Body of pancreas (tissue), 4 donors: ENCODE data around the gene LIN7A. TPM values are rescaled to one million over a fixed set of nuclear protein-coding genes. Genes with fewer than 3 reads are reported as not detected.
"Not testable (repeated sequence)": the region's sequence is repeated elsewhere in the genome, so short reads cannot be mapped to it uniquely, and the experiment has no call there.

ENCODE experiments used
- ATAC-seq: fragments of 150-250 bp; one replicate; pipeline ENCODE4 v1.9.1; 2016
- DNase-seq, 4 donors: peaks; one replicate each; pipeline ENCODE4 v3.0.0-alpha.2; 2019
- H3K27ac ChIP-seq, 4 donors: fragments of 200-600 bp; sonication (generic); 1 replicate in 3 of 4; 2 replicates in 1 of 4; pipeline versions ENCODE4 v1.5.1 to v1.6.1; 2016 to 2019; ENCODE audit warnings: mild to moderate bottlenecking in 1 of 4, mixed read lengths in 1 of 4, moderate library complexity in 1 of 4
- H3K27me3 ChIP-seq, 2 donors: fragments of 200-600 bp; sonication (generic); one replicate each; pipeline ENCODE4 v1.6.0; 2016; ENCODE audit warnings: mild to moderate bottlenecking in 1 of 2
- H3K36me3 ChIP-seq, 2 donors: fragments of 200-600 bp; sonication (generic); replicated peaks in 1 of 2; 2 replicates each; pipeline ENCODE4 v1.5.1; 2016; ENCODE audit warnings: low read depth in 2 of 2; ENCODE audit not compliant: insufficient read depth in 1 of 2
- H3K4me1 ChIP-seq: fragments of 200-600 bp; sonication (generic); one replicate; pipeline ENCODE4 v1.6.0; 2016
- H3K4me3 ChIP-seq, 2 donors: fragments of 200-600 bp; sonication (generic); 1 replicate in 1 of 2; 2 replicates in 1 of 2; pipeline ENCODE4 v1.5.1; 2016 to 2019
- H3K9me3 ChIP-seq, 3 donors: fragments of 200-600 bp; sonication (generic); 1 replicate in 2 of 3; 2 replicates in 1 of 3; pipeline ENCODE4 v1.5.1; 2016
- CTCF ChIP-seq, 7 experiments: fragments of 450-650 bp in 4 of 7; fragments of 200-600 bp in 3 of 7; sonication (generic) in 3 of 7; IDR thresholded peaks; one replicate each; pipeline ENCODE4 v1.5.1; 2016 to 2019; ENCODE audit warnings: antibody characterized with exemption in 7 of 7
- POLR2A ChIP-seq, 3 donors: fragments of 450-650 bp; IDR thresholded peaks; one replicate each; pipeline ENCODE4 v1.6.1; 2016; ENCODE audit warnings: antibody characterized with exemption in 3 of 3, mild to moderate bottlenecking in 2 of 3
- WGBS, 2 donors: methylation state at CpG; one replicate each; pipeline ENCODE4 v1.1.5; 2017; 5-methylcytosine and 5-hydroxymethylcytosine counted together
- intact Hi-C: fragments of 100-400 bp; cut with DNase I; formaldehyde crosslinking; loops from one replicate; pipeline ENCODE4 v1.15.1; 2023
- total RNA-seq, 2 donors: library from RNA; depleted of rRNA; stranded (reverse); fragments of >200 nt; gene quantifications; one replicate each; pipeline ENCODE4 v1.1.0, GENCODE V29; 2016

LIN7A gene
- total RNA-seq, 2 donors from 2014 or later, result 0.66 to 1.0 TPM

DNA sequence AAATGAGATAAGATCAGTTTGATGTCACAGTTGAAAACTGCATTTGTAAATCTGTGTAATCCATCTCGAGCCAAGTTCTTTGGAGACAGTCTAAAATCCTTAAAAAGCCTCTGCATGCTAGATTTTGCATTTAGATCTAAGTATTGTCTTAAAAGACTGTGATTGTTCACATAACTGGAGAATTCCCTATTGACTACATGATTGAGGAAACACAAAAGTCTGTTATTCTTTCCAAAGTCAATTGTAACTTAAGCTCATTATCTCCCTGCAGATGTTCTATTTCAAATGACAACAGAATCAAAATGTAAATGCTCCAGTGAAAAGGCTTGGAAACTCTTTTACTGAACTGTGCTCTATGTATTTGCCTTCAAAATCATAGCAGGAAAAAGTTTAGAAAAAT, 143.2 kb downstream of the LIN7A start:
- intact Hi-C loops, result no loop called here
- Histone ChIP-seq H3K4me1 (no peaks in the 10 kb centered on the region), H3K27me3 (no peaks in the 10 kb centered on the region), H3K27ac (no peak overlapping the region), H3K9me3 (no peaks in the 10 kb centered on the region), H3K36me3 (no peaks in the 10 kb centered on the region), H3K4me3 (no peak overlapping the region)
- WGBS, 2 donors, result 28 to 43% methylated on average over 1 of the region's 1 CpG
- DNase-seq (no peak), ATAC-seq (no peak)
- TF ChIP-seq CTCF (IDR thresholded peaks at IDR 0.05) (no peak), POLR2A (IDR thresholded peaks at IDR 0.05) (no peak)

DNA sequence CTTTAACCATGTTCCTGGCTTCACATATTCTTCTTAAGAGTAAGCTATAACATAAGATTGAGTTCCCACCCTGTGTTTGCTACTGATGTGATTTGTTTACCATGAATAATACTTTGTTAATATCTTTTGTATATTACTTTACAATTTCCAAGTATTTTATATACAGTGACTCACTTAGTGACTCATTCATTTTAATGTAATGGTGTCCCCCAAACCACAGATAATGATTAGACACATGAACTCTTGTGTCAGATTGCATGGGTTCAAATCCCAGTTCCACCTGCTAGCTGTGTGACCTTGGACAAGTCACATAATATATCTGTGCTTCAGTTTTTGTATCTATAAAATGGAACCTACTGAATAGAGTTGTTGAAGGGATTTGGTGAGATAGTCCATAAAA, 144.9 kb downstream of the LIN7A start:
- H3K36me3 ChIP-seq, result no peaks in the 10 kb centered on the region
- no peak for DNase-seq
- H3K9me3 ChIP-seq, result no peaks in the 10 kb centered on the region
- H3K4me1 ChIP-seq, result no peaks in the 10 kb centered on the region
- intact Hi-C loops, result no loop called here
- TF ChIP-seq CTCF (IDR thresholded peaks at IDR 0.05), result no peak
- TF ChIP-seq POLR2A (IDR thresholded peaks at IDR 0.05), result no peak
- H3K4me3 ChIP-seq, result no peak overlapping the region
- no peaks in the 10 kb centered on the region for H3K27me3 ChIP-seq
- H3K27ac ChIP-seq, result no peak overlapping the region
- ATAC-seq, result no peak

- Histone ChIP-seq H3K4me1 (no peaks in the 10 kb centered on the region), H3K27ac (no peak overlapping the region), H3K4me3 (no peak overlapping the region), H3K9me3 (no peaks in the 10 kb centered on the region), H3K36me3 (no peaks in the 10 kb centered on the region), H3K27me3 (no peaks in the 10 kb centered on the region)
- ATAC-seq (no peak), DNase-seq (no peak)
- intact Hi-C loops, result no loop called here
- TF ChIP-seq CTCF (IDR thresholded peaks at IDR 0.05), result no peak
- TF ChIP-seq POLR2A (IDR thresholded peaks at IDR 0.05), result no peak
Observed at GRCh38 chr12:80791863-80792262, 145.9 kb downstream of the LIN7A start.

GRCh38 chr12:80788407-80788806, 149.3 kb downstream of the LIN7A start:
- H3K36me3 ChIP-seq, H3K9me3 ChIP-seq, H3K27ac ChIP-seq, H3K4me3 ChIP-seq, ATAC-seq, H3K27me3 ChIP-seq, H3K4me1 ChIP-seq, DNase-seq, intact Hi-C loops: not testable (repeated sequence)
- WGBS, 2 donors, result 70 to 75% methylated on average over 10 of the region's 10 CpGs

- H3K36me3 ChIP-seq, H3K9me3 ChIP-seq, H3K27me3 ChIP-seq, intact Hi-C loops, H3K27ac ChIP-seq, H3K4me1 ChIP-seq, DNase-seq, ATAC-seq, H3K4me3 ChIP-seq: not testable (repeated sequence)
- WGBS, 2 donors, result 39 to 59% methylated on average over 5 of the region's 5 CpGs
Observed at GRCh38 chr12:80782963-80783470, 154.7 kb downstream of the LIN7A start.

DNA sequence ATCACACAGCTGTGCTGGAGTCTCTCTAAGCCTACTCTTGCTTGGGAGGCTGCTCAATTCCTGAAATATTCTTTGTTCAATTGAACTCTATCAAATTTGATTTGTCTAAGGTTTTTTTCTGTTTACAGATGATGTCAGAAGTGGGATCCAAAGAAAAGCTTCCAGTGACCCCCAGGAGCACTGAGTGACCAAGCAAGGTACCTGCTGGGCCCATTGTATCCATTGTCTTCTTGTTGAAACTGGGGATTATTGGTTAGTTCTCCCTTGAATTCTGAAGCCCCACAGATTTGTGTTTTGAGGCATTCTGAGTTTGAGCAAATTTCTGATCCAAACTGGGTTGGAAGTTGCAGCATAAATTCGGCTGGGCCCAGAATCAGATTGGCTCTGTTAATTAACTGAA, 156.4 kb downstream of the LIN7A start:
- TF ChIP-seq POLR2A (IDR thresholded peaks at IDR 0.05) (no peak), CTCF (IDR thresholded peaks at IDR 0.05) (no peak)
- Histone ChIP-seq H3K4me3 (no peak overlapping the region), H3K27me3 (no peaks in the 10 kb centered on the region), H3K36me3 (no peaks in the 10 kb centered on the region), H3K4me1 (peaks cover 11% of the 10 kb centered on the region), H3K27ac (no peak overlapping the region), H3K9me3 (no peaks in the 10 kb centered on the region)
- 59 to 67% methylated on average over 1 of the region's 1 CpG for WGBS, 2 donors
- DNase-seq (no peak), ATAC-seq (no peak)
- intact Hi-C loops, result no loop called here
